ENCODE results near the gene MAML3. TPM values are rescaled to one million over a fixed set of nuclear protein-coding genes. Genes with fewer than 3 reads are reported as not detected.

Gene MAML3
- total RNA-seq, 1 donor from 2014 or later = 59.4 TPM

GRCh38 chr4:140020457-140021361, 133.3 kb downstream of the MAML3 start:
- Mint-ChIP-seq H3K4me3 (ENCODE audit: unreplicated experiment) (no peak overlapping the region), H3K9me3 (ENCODE audit: unreplicated experiment) (peaks cover under 1% of the 10 kb centered on the region), H3K27me3 (ENCODE audit: unreplicated experiment) (no peaks in the 10 kb centered on the region), H3K36me3 (ENCODE audit: unreplicated experiment) (no peaks in the 10 kb centered on the region), H3K4me1 (ENCODE audit: low read depth, unreplicated experiment) (peaks cover 51% of the 10 kb centered on the region), H3K27ac (ENCODE audit: unreplicated experiment) (peak overlapping the region; percentile 80)
- TF ChIP-seq, protein P1, sequence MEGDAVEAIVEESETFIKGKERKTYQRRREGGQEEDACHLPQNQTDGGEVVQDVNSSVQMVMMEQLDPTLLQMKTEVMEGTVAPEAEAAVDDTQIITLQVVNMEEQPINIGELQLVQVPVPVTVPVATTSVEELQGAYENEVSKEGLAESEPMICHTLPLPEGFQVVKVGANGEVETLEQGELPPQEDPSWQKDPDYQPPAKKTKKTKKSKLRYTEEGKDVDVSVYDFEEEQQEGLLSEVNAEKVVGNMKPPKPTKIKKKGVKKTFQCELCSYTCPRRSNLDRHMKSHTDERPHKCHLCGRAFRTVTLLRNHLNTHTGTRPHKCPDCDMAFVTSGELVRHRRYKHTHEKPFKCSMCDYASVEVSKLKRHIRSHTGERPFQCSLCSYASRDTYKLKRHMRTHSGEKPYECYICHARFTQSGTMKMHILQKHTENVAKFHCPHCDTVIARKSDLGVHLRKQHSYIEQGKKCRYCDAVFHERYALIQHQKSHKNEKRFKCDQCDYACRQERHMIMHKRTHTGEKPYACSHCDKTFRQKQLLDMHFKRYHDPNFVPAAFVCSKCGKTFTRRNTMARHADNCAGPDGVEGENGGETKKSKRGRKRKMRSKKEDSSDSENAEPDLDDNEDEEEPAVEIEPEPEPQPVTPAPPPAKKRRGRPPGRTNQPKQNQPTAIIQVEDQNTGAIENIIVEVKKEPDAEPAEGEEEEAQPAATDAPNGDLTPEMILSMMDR (IDR thresholded peaks at IDR 0.05; ENCODE audit: partially characterized antibody, unreplicated experiment) = no peak
- no peak for DNase-seq

- peak overlapping the region; percentile 80 for H3K27ac Mint-ChIP-seq (ENCODE audit: unreplicated experiment)
- peaks cover 5% of the 10 kb centered on the region for H3K36me3 Mint-ChIP-seq (ENCODE audit: unreplicated experiment)
- no peaks in the 10 kb centered on the region for H3K9me3 Mint-ChIP-seq (ENCODE audit: unreplicated experiment)
- peaks cover 51% of the 10 kb centered on the region for H3K4me1 Mint-ChIP-seq (ENCODE audit: low read depth, unreplicated experiment)
- no peak for DNase-seq
- H3K4me3 Mint-ChIP-seq (ENCODE audit: unreplicated experiment) = peak overlapping the region; percentile 15
- TF ChIP-seq, protein P1 (IDR thresholded peaks at IDR 0.05; ENCODE audit: partially characterized antibody, unreplicated experiment) = no peak
- H3K27me3 Mint-ChIP-seq (ENCODE audit: unreplicated experiment) = no peaks in the 10 kb centered on the region
These were observed 134.2 kb downstream of the MAML3 start for GRCh38 chr4:140019619-140020347.

DNA sequence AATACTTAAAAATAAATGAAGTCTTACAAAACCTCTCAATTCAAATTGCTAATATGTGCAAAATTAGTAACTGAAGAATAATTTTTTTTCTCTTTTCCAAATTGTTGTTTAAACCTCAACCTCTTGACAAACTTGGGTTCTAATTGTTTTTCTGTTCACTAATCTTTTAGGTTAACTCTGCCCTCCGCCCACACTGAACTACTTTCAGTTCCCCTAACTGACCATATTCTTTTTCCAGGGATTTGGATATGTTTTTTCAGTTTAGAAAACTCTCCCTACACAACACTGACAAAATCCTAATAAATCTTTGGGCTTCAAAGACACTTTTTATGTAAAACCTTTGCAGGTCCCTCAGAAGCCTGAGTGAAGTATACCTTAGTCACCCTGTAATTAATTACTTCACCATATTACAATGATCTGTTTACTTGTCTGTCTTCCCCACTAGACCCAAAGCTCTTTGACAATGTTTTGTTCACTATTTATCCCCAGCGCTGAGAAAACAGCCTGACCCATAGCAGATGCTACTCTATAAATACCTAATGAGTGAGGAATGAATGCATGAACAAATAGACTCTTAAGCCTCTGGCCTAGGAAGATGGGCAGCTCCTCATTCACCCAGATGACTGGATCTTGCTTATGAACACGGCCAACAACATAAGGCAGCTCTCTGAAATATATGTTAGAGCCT, 134.9 kb downstream of the MAML3 start:
- H3K27ac Mint-ChIP-seq (ENCODE audit: unreplicated experiment) = peak overlapping the region; percentile 80
- peaks cover 3% of the 10 kb centered on the region for H3K9me3 Mint-ChIP-seq (ENCODE audit: unreplicated experiment)
- H3K4me1 Mint-ChIP-seq (ENCODE audit: low read depth, unreplicated experiment) = peaks cover 52% of the 10 kb centered on the region
- peaks cover under 1% of the 10 kb centered on the region for H3K27me3 Mint-ChIP-seq (ENCODE audit: unreplicated experiment)
- H3K4me3 Mint-ChIP-seq (ENCODE audit: unreplicated experiment) = peak overlapping the region; percentile 21
- DNase-seq = no peak
- TF ChIP-seq, protein P1 (IDR thresholded peaks at IDR 0.05; ENCODE audit: partially characterized antibody, unreplicated experiment) = no peak
- H3K36me3 Mint-ChIP-seq (ENCODE audit: unreplicated experiment) = peaks cover 10% of the 10 kb centered on the region

- Mint-ChIP-seq H3K4me3 (ENCODE audit: unreplicated experiment) (no peak overlapping the region), H3K9me3 (ENCODE audit: unreplicated experiment) (peaks cover 8% of the 10 kb centered on the region), H3K27ac (ENCODE audit: unreplicated experiment) (no peak overlapping the region), H3K4me1 (ENCODE audit: low read depth, unreplicated experiment) (peaks cover 38% of the 10 kb centered on the region), H3K36me3 (ENCODE audit: unreplicated experiment) (peaks cover 13% of the 10 kb centered on the region), H3K27me3 (ENCODE audit: unreplicated experiment) (peaks cover 4% of the 10 kb centered on the region)
- TF ChIP-seq, protein P1 (IDR thresholded peaks at IDR 0.05; ENCODE audit: partially characterized antibody, unreplicated experiment) = no peak
- DNase-seq = no peak
These were observed 139.7 kb downstream of the MAML3 start for GRCh38 chr4:140014284-140014683.
